SIG-M5 (cell line): ENCODE measurements around the gene TGFBR3L.
"Not testable (repeated sequence)": the region's sequence is repeated elsewhere in the genome, so short reads cannot be mapped to it uniquely, and the experiment has no call there.

ENCODE experiments used
- DNase-seq: peaks from one replicate; lab custom pipeline; 2025; lab: John Stamatoyannopoulos, UW

The TGFBR3L gene

GRCh38 chr19:7917267-7918061, 2.8 kb downstream of the TGFBR3L start:
- DNase-seq, result no peak

GRCh38 chr19:7918062-7918614, 3.5 kb downstream of the TGFBR3L start:
- not testable (repeated sequence) for DNase-seq

- no peak for DNase-seq
Measured at GRCh38 chr19:7918615-7919421, 4.2 kb downstream of the TGFBR3L start.

GRCh38 chr19:7919610-7920518, 5.2 kb downstream of the TGFBR3L start, which contains the start of gene SNAPC2:
Gene SNAPC2, plus strand, starts transcription at chr19:7920338. Its CDS starts 29 bp downstream, at chr19:7920367.
- DNase-seq, result peak; percentile 29

DNA sequence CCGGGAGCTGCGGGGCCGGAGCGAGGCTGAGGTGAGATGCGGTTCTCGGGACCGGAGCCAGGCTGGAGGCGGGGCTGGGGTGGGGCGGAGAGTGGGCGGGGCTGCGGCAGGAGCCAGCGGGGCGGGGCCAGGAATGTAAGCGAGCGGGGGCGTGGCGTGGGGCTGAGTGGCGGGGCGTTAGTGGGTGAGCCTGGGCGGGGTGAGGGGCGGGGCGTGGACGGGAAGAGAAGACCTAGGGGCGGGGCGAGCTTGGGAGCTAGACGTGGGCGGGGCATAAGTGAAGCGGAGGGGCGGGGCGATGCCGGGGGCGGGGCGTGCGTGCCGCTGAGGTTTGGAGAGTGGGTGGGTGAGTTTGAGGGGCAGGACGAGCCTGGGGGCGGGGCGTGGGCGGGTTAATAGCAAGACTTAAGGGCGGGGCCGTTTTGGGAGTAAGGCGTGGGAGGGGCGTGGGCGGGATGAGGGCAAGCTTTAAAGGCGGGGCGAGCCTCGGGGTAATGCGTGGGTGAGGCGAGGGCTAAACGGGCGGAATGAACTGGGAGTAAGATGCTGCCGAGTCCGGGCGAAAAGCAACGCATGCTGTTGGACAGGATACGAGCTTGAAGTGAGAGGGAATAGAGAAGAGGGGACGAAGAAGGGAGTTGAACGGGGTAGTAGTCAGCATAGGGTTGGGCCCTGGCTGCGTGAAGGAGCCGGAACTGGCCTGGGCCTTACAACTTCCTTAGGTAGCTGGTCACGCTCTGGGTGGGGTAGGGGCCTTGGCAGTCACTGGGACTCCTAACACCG, 6.1 kb downstream of the TGFBR3L start:
- DNase-seq, result peak; percentile 84

- DNase-seq, result no peak
Measured at GRCh38 chr19:7921302-7921966, 6.8 kb downstream of the TGFBR3L start.

GRCh38 chr19:7921967-7922835, 7.6 kb downstream of the TGFBR3L start:
- no peak for DNase-seq

- DNase-seq, result no peak
Measured at GRCh38 chr19:7922836-7923195, 8.2 kb downstream of the TGFBR3L start.

GRCh38 chr19:7923295-7924191, 8.9 kb downstream of the TGFBR3L start:
- no peak for DNase-seq

DNA sequence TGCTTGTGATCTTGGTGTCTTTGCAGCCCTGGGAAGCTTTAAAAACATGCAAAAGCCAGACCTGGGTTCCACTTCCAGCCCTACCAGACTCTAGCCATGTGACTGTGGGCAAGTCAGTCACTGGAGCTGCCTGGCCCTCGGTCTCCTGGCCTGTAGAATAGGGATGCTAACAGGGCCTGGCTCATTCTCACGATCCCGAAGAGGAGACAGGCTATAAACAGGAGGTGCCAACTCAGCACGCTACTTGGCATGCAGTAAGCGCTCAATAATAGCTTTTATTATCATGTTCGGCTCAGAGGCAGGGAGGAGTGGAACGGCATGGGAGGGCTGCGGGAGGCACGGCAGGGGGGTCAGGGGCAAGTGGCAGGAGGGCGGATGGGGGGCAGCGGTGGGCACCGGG, 9.6 kb downstream of the TGFBR3L start:
- DNase-seq, result no peak

- no peak for DNase-seq
Measured at GRCh38 chr19:7924651-7925170, 10.1 kb downstream of the TGFBR3L start.

DNA sequence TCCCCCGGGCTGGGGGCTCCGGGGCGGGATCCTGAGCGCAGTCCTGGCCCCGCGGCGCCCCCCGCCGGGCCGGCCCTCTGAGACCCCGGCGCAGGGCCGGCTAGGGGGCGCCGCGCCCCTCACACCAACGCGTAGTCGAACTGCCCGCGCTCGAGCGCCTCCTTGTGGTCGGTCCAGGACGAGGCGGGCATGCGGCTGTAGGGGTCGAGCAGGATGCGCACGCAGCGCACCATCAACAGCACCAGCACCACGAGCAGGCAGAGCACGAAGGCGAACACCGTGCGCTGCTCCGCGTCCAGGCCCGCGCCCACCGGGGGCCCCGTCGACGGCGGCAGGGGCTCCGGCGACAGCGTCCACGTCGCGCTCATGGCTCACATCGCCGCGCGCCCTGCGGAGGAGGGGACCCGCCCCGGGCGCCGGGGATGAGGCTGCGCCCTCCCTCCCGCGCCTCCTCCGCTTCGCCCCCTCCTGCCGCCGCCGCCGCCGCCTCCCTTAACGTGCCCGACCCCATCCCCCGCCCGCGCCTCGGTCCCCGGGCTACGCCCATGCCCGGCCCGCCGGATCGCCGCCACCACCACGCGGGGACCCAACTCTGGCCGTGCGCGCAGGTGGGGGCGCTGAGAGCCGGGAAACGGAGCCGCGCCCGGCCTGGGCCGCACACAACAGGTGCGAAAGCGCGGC, 10.7 kb downstream of the TGFBR3L start:
- DNase-seq, result no peak

- no peak for DNase-seq
Measured at GRCh38 chr19:7926021-7926726, 11.5 kb downstream of the TGFBR3L start, which contains the start of gene CTXN1. Gene CTXN1, minus strand, starts transcription at chr19:7926135. Its CDS starts 597 bp downstream, at chr19:7925538.

DNA sequence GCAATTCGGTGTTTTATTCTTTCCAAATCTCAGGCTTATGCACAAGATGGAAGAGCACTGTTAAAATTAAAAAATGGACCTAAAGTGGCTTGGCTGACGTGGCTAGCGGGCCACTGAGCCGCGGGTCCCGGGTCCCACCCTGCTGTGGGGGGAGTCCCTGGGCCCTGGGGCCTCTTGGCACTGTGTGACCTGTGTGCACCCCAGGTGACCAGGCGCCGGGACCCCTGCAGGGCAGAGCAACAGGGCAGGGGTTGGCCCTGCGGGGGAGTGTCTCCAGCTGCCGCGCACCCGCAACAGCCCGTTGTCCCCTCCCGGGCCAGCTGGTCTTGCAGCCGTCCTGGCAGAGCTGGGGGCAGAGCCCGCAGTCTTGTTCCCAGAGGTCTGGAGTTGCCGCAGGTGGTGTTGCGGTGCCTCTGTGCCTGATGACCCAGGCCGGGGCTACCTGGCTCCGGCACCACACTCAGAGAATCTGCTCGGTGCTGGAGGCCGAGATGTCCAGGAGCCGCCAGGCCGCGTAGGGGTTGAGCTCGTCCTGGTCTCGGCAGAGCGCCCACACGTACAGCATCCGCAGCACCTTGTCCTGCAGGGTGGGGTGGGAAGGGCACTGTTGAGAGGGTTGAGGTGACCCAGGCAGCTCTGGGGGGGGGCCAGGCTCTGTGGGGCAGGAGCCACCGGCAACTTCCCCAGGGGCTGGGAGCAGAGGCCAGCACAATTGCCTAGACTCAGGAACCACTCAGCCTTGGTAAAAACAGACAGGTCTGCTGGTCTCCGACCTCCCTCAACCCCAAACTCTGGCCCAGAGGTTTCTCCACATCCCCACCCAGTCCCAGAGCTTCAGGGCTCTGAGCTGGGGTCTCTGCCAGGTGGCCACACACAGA, 12.3 kb downstream of the TGFBR3L start:
- no peak for DNase-seq

GRCh38 chr19:7927605-7928333, 13.1 kb downstream of the TGFBR3L start:
- DNase-seq, result no peak
